Ovary (tissue), 3 donors: ENCODE measurements around the gene DNAI4.

ENCODE experiments used
- EP300 ChIP-seq: sonication (generic); formaldehyde crosslinking; IDR thresholded peaks from one replicate; pipeline ENCODE4 v1.6.1; 2017; ENCODE audit warnings: antibody characterized with exemption
- POLR2A ChIP-seq: fragments of 450-650 bp; IDR thresholded peaks from one replicate; pipeline ENCODE4 v1.6.1; 2017; ENCODE audit warnings: antibody characterized with exemption, mild to moderate bottlenecking, moderate library complexity
- TF ChIP-seq, protein P1 (sequence below), 3 donors: fragments of 450-650 bp in 2 of 3; fragments of 200-600 bp in 1 of 3; IDR thresholded peaks; one replicate each; pipeline versions ENCODE4 v1.5.1 to v1.8.0; 2016 to 2022; ENCODE audit warnings: antibody characterized with exemption in 3 of 3, mild to moderate bottlenecking in 1 of 3
- donor health status: DM: no; HTN: no; CAD: no.

- TF ChIP-seq EP300 (no peak), POLR2A (no peak)
- TF ChIP-seq, protein P1, sequence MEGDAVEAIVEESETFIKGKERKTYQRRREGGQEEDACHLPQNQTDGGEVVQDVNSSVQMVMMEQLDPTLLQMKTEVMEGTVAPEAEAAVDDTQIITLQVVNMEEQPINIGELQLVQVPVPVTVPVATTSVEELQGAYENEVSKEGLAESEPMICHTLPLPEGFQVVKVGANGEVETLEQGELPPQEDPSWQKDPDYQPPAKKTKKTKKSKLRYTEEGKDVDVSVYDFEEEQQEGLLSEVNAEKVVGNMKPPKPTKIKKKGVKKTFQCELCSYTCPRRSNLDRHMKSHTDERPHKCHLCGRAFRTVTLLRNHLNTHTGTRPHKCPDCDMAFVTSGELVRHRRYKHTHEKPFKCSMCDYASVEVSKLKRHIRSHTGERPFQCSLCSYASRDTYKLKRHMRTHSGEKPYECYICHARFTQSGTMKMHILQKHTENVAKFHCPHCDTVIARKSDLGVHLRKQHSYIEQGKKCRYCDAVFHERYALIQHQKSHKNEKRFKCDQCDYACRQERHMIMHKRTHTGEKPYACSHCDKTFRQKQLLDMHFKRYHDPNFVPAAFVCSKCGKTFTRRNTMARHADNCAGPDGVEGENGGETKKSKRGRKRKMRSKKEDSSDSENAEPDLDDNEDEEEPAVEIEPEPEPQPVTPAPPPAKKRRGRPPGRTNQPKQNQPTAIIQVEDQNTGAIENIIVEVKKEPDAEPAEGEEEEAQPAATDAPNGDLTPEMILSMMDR (IDR thresholded peaks at IDR 0.05): no peak
Measured at GRCh38 chr1:66932291-66932690, 7.6 kb upstream of the DNAI4 start.
